Activated CD4-positive, alpha-beta T cell treated with anti-CD3 and anti-CD28 coated beads for 36 hours (primary cell): Measurements from ENCODE around the gene ERH. TPM values are rescaled to one million over a fixed set of nuclear protein-coding genes. Genes with fewer than 3 reads are reported as not detected.
A peak's percentile ranks its signal among the peaks of the same experiment; 100 is the strongest.

ENCODE experiments used
- ATAC-seq: fragments of 200-7000 bp; cut with Tn5 transposase; one replicate; pipeline ENCODE4 v1.10.0; 2021; ENCODE audit warnings: mild to moderate bottlenecking, moderate library complexity
- CTCF ChIA-PET: fragments of 350-600 bp; sonication (Branson Sonifier 250); formaldehyde crosslinking; loops from one replicate; lab custom pipeline; 2021; ENCODE audit warnings: antibody characterized with exemption; lab: Charles Lee
- POLR2A ChIA-PET: fragments of 350-600 bp; sonication (Branson Sonifier 250); formaldehyde crosslinking; loops from one replicate; lab custom pipeline; 2021; ENCODE audit warnings: antibody characterized with exemption, inconsistent platforms; lab: Charles Lee
- DNase-seq: peaks from one replicate; pipeline ENCODE4 v3.0.0-alpha.2; 2020
- H3K27ac Mint-ChIP-seq: one replicate; pipeline ENCODE4 v1.8.0; 2021; ENCODE audit warnings: mixed read lengths
- H3K27me3 Mint-ChIP-seq: one replicate; pipeline ENCODE4 v1.8.0; 2021; ENCODE audit warnings: mixed read lengths
- H3K36me3 Mint-ChIP-seq: one replicate; pipeline ENCODE4 v1.8.0; 2021; ENCODE audit warnings: low read depth, mixed read lengths
- H3K4me1 Mint-ChIP-seq: one replicate; pipeline ENCODE4 v1.8.0; 2021; ENCODE audit warnings: mixed read lengths
- H3K4me3 Mint-ChIP-seq: one replicate; pipeline ENCODE4 v1.8.0; 2021; ENCODE audit warnings: mild to moderate bottlenecking, moderate library complexity, mixed read lengths
- H3K9me3 Mint-ChIP-seq: one replicate; pipeline ENCODE4 v1.8.0; 2021; ENCODE audit warnings: low read depth, mixed read lengths
- intact Hi-C, 2 experiments: fragments of 100-400 bp; cut with DNase I in 1 of 2; cut with micrococcal nuclease in 1 of 2; formaldehyde crosslinking; loops; one replicate each; pipeline versions ENCODE4 v1.14.2 to v1.15.1; 2022 to 2024; cut with DNase I, micrococcal nuclease
- total RNA-seq, 2 experiments: library from RNA; stranded (reverse); gene quantifications; one replicate each; pipeline ENCODE4 v1.2.3, GENCODE V29; 2021

Gene ERH
- total RNA-seq, 2 experiments from 2014 or later, result 343 to 385 TPM

GRCh38 chr14:69370061-69370460 is 28.0 kb downstream of the ERH start:
- intact Hi-C loops, result no loop called here
- CTCF ChIA-PET, result interaction anchor here (0.5 to 1.6 kb wide), 5 partner anchors 13 to 127 kb away, joined by 3 to 4 read pairs (median 3); no protein-coding TSS in a partner anchor
- H3K27ac Mint-ChIP-seq, result no peak overlapping the region
- H3K4me3 Mint-ChIP-seq, result no peak overlapping the region
- no peak for ATAC-seq
- DNase-seq, result no peak
- H3K27me3 Mint-ChIP-seq, result no peaks in the 10 kb centered on the region
- no peaks in the 10 kb centered on the region for H3K9me3 Mint-ChIP-seq
- POLR2A ChIA-PET, result no interaction called here
- peaks cover 16% of the 10 kb centered on the region for H3K4me1 Mint-ChIP-seq
- H3K36me3 Mint-ChIP-seq, result peaks cover 16% of the 10 kb centered on the region

GRCh38 chr14:69368381-69368780 is 29.7 kb downstream of the ERH start:
- Mint-ChIP-seq H3K36me3 (peaks cover 6% of the 10 kb centered on the region), H3K4me1 (peaks cover 6% of the 10 kb centered on the region), H3K9me3 (no peaks in the 10 kb centered on the region), H3K27me3 (no peaks in the 10 kb centered on the region), H3K4me3 (no peak overlapping the region), H3K27ac (no peak overlapping the region)
- no peak for ATAC-seq
- intact Hi-C loops, result no loop called here
- ChIA-PET POLR2A (interaction anchor here (0.6 kb wide), 1 partner anchor 54 kb away, joined by 3 read pairs; no protein-coding TSS in a partner anchor), CTCF (interaction anchor here (1.1 kb wide), 1 partner anchor 15 kb away, joined by 3 read pairs; no protein-coding TSS in a partner anchor)
- DNase-seq, result no peak

GRCh38 chr14:69366761-69367160 is 31.3 kb downstream of the ERH start:
- Mint-ChIP-seq H3K4me1 (no peaks in the 10 kb centered on the region), H3K9me3 (no peaks in the 10 kb centered on the region), H3K4me3 (no peak overlapping the region), H3K27me3 (no peaks in the 10 kb centered on the region), H3K27ac (no peak overlapping the region), H3K36me3 (no peaks in the 10 kb centered on the region)
- CTCF ChIA-PET, result interaction anchor here (0.6 kb wide), 1 partner anchor 206 kb away, joined by 3 read pairs; no protein-coding TSS in a partner anchor
- POLR2A ChIA-PET, result no interaction called here
- DNase-seq (no peak), ATAC-seq (no peak)
- intact Hi-C loops, result no loop called here

GRCh38 chr14:69366069-69366468 is 32.0 kb downstream of the ERH start:
- intact Hi-C loops, result no loop called here
- Mint-ChIP-seq H3K4me3 (no peak overlapping the region), H3K36me3 (no peaks in the 10 kb centered on the region), H3K4me1 (no peaks in the 10 kb centered on the region), H3K9me3 (no peaks in the 10 kb centered on the region), H3K27me3 (no peaks in the 10 kb centered on the region), H3K27ac (no peak overlapping the region)
- ATAC-seq (no peak), DNase-seq (no peak)
- ChIA-PET POLR2A (no interaction called here), CTCF (interaction anchor here (0.6 to 1.0 kb wide), 2 partner anchors 16 to 206 kb away, joined by 3 to 5 read pairs; no protein-coding TSS in a partner anchor)

GRCh38 chr14:69364378-69364777 is 33.7 kb downstream of the ERH start:
- no peaks in the 10 kb centered on the region for H3K36me3 Mint-ChIP-seq
- intact Hi-C loops, result no loop called here
- H3K9me3 Mint-ChIP-seq, result no peaks in the 10 kb centered on the region
- peaks cover 4% of the 10 kb centered on the region for H3K4me1 Mint-ChIP-seq
- CTCF ChIA-PET, result no interaction called here
- H3K27me3 Mint-ChIP-seq, result no peaks in the 10 kb centered on the region
- POLR2A ChIA-PET, result no interaction called here
- DNase-seq, result no peak
- no peak overlapping the region for H3K27ac Mint-ChIP-seq
- no peak overlapping the region for H3K4me3 Mint-ChIP-seq
- ATAC-seq, result no peak

GRCh38 chr14:69363964-69364363 is 34.1 kb downstream of the ERH start:
- no peak for DNase-seq
- POLR2A ChIA-PET, result no interaction called here
- intact Hi-C loops, result no loop called here
- Mint-ChIP-seq H3K4me1 (peaks cover 8% of the 10 kb centered on the region), H3K4me3 (no peak overlapping the region), H3K36me3 (no peaks in the 10 kb centered on the region), H3K9me3 (no peaks in the 10 kb centered on the region), H3K27ac (no peak overlapping the region), H3K27me3 (peaks cover 1% of the 10 kb centered on the region)
- CTCF ChIA-PET, result no interaction called here
- ATAC-seq, result no peak

- no peak for DNase-seq
- ChIA-PET POLR2A (no interaction called here), CTCF (no interaction called here)
- H3K9me3 Mint-ChIP-seq, result no peaks in the 10 kb centered on the region
- no peak for ATAC-seq
- no peaks in the 10 kb centered on the region for H3K36me3 Mint-ChIP-seq
- peaks cover 17% of the 10 kb centered on the region for H3K4me1 Mint-ChIP-seq
- H3K27ac Mint-ChIP-seq, result no peak overlapping the region
- intact Hi-C loops, result no loop called here
- H3K4me3 Mint-ChIP-seq, result no peak overlapping the region
- H3K27me3 Mint-ChIP-seq, result peaks cover 3% of the 10 kb centered on the region
Measured at GRCh38 chr14:69363055-69363454, 35.0 kb downstream of the ERH start.

GRCh38 chr14:69360438-69361108 is 37.5 kb downstream of the ERH start:
- no peak overlapping the region for H3K27ac Mint-ChIP-seq

GRCh38 chr14:69358966-69359365 is 39.1 kb downstream of the ERH start:
- Mint-ChIP-seq H3K27ac (peak overlapping the region; percentile 63), H3K4me3 (no peak overlapping the region), H3K27me3 (peaks cover 3% of the 10 kb centered on the region), H3K4me1 (peaks cover 36% of the 10 kb centered on the region), H3K36me3 (no peaks in the 10 kb centered on the region), H3K9me3 (no peaks in the 10 kb centered on the region)
- ChIA-PET POLR2A (interaction anchor here (1.2 to 1.5 kb wide), 2 partner anchors 26 to 39 kb away, joined by 4 to 9 read pairs; partner anchors contain the start of genes ERH and SLC39A9), CTCF (interaction anchor here (1.0 to 2.8 kb wide), 4 partner anchors 38 to 216 kb away, joined by 3 to 7 read pairs (median 4); no protein-coding TSS in a partner anchor)
- ATAC-seq (no peak), DNase-seq (no peak)
- intact Hi-C loops, result loop anchor here in 1 of 2 experiments (1.0 kb wide), 1 partner anchor 39 kb away; the partner anchor contains the start of genes ERH and SLC39A9

More at GRCh38 chr14:69360438-69361108, 37.5 kb downstream of the ERH start:
- ChIA-PET POLR2A (interaction anchor here (0.6 to 1.1 kb wide), 4 partner anchors 19 to 1158 kb away, joined by 3 to 6 read pairs (median 4); partner anchors contain the start of genes ERH and SLC39A9), CTCF (interaction anchor here (0.6 to 1.2 kb wide), 3 partner anchors 34 to 244 kb away, joined by 3 to 4 read pairs (median 3); no protein-coding TSS in a partner anchor)
- DNase-seq (peak; percentile 60), ATAC-seq (peak; percentile 33)
- intact Hi-C loops, result no loop called here
- Mint-ChIP-seq H3K4me3 (no peak overlapping the region), H3K36me3 (no peaks in the 10 kb centered on the region), H3K9me3 (no peaks in the 10 kb centered on the region), H3K27me3 (peaks cover 3% of the 10 kb centered on the region), H3K4me1 (peaks cover 22% of the 10 kb centered on the region)

- no peak overlapping the region for H3K4me3 Mint-ChIP-seq
- H3K27me3 Mint-ChIP-seq, result peaks cover 3% of the 10 kb centered on the region
- CTCF ChIA-PET, result interaction anchor here (1.0 to 2.8 kb wide), 4 partner anchors 39 to 215 kb away, joined by 3 to 7 read pairs (median 4); no protein-coding TSS in a partner anchor
Measured at GRCh38 chr14:69358233-69358963, 39.7 kb downstream of the ERH start.

More at GRCh38 chr14:69358233-69358963, 39.7 kb downstream of the ERH start:
- H3K27ac Mint-ChIP-seq, result peak overlapping the region; percentile 63
- POLR2A ChIA-PET, result interaction anchor here (0.9 to 1.5 kb wide), 3 partner anchors 22 to 39 kb away, joined by 3 to 9 read pairs (median 4); partner anchors contain the start of genes ERH and SLC39A9
- intact Hi-C loops, result loop anchor here in 1 of 2 experiments (1.0 kb wide), 1 partner anchor 40 kb away; the partner anchor contains the start of genes ERH and SLC39A9
- peaks cover 36% of the 10 kb centered on the region for H3K4me1 Mint-ChIP-seq
- ATAC-seq, result peak; percentile 91
- no peaks in the 10 kb centered on the region for H3K36me3 Mint-ChIP-seq
- H3K9me3 Mint-ChIP-seq, result no peaks in the 10 kb centered on the region
- peak; percentile 81 for DNase-seq
